ENCODE results near the gene SLC47A1. TPM values are rescaled to one million over a fixed set of nuclear protein-coding genes. Genes with fewer than 3 reads are reported as not detected.
A peak's percentile ranks its signal among the peaks of the same experiment; 100 is the strongest.

SLC47A1 gene
- total and polyA plus RNA-seq, 2 of the 13 experiments (the other 11 are each of a cell fraction or from before 2014, with no cell fraction given): 42.1 to 67.5 TPM

DNA sequence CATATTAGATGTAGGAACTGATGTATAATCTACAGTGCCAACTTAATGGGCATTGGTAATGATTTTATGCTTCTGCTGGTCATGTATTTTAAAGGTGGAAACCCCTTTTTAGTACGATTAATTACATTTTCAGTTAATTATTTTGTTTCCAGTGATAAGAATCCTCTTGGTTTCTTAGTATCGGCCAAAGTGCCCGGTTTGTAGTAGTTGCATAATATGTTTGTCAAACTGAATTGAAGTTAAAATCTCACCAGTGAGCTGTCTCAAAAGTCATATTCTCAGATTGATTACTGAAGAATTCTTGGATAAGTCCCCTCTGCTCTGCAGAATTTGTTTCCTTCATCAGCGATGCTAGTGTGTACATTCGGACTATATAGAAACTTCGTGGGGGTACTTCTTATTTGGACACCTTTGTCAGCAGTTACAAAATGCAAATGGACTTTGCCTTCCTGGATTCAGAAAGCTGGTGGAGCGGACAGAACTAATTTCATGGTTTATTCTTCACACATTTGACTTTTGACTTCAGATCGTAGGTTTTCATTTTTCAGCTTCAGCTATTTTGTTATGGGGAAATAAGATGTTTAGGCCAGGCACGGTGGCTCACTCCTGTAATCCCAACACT, 28.2 kb downstream of the SLC47A1 start:
- FAIRE-seq: no peak
- H3K79me2 ChIP-seq (ENCODE audit: insufficient read depth, low read length): no peaks in the 10 kb centered on the region
- peaks cover 25% of the 10 kb centered on the region for H3K4me1 ChIP-seq (ENCODE audit: insufficient read depth, low read length)
- ChIA-PET CTCF (ENCODE audit: low intra/inter-chr PET ratio, low total read pairs) (no interaction called here), POLR2A (interaction anchor here (0.8 to 0.9 kb wide), 2 partner anchors 27 to 87 kb away, joined by 3 read pairs; partner anchors contain the start of gene ALDH3A2)
- H3K27ac ChIP-seq (ENCODE audit: extremely low read length, insufficient read depth, low read length): no peak overlapping the region
- H3K4me2 ChIP-seq (ENCODE audit: low read depth, low read length): no peak overlapping the region
- no TSS peak for BruUV-seq (replicated peaks)
- ATAC-seq: no peak
- H3K9me3 ChIP-seq (ENCODE audit: low read length): no peaks in the 10 kb centered on the region
- H4K20me1 ChIP-seq (ENCODE audit: insufficient read depth, low read length): no peaks in the 10 kb centered on the region
- in situ Hi-C loops (cut with HindIII; ENCODE audit: extremely low pct_ligation_motif_present, low pct_unique_long_range_greater_than_20kb) (no loop called here), intact Hi-C loops (cut with micrococcal nuclease; ENCODE audit: unreplicated experiment) (no loop called here)
- peaks cover 0 to 7% of the 10 kb centered on the region in 2 experiments; a peak in 3 of 5 replicates for H3K36me3 ChIP-seq (replicated peaks in 1 of 2; ENCODE audit: control insufficient read depth in 1 of 2, insufficient read depth in 2 of 2, low read length in 2 of 2)
- TF ChIP-seq HNF4A (CRISPR knock-in tag; IDR thresholded peaks at IDR 0.05) (peak; percentile 53), NCOR1 (IDR thresholded peaks at IDR 0.05; ENCODE audit: borderline replicate concordance, low read length) (0 out of 2 replicates have a peak, but pooled peaks have one; percentile 31), ZSCAN30 (CRISPR knock-in tag; IDR thresholded peaks at IDR 0.05) (no peak), HNF4G (IDR thresholded peaks at IDR 0.05; ENCODE audit: borderline replicate concordance, low read depth, low read length) (peak; percentile 36; the same call in 1 of the 2 replicates), HNF4G (CRISPR knock-in tag; IDR thresholded peaks at IDR 0.05; ENCODE audit: borderline replicate concordance, low read depth) (no peak)
- 47% methylated on average over 9 of the region's 9 CpGs for WGBS (ENCODE audit: low lambda C conversion rate)
- no peak overlapping the region for H3K9ac ChIP-seq (ENCODE audit: insufficient read depth, low read depth, low read length)
- no peak overlapping the region for H3K4me3 ChIP-seq (replicated peaks in 1 of 3; ENCODE audit: insufficient read depth in 1 of 3, low read depth in 2 of 3, low read length in 3 of 3)
- H2AFZ ChIP-seq (ENCODE audit: low read length): no peak overlapping the region
- no peak for DNase-seq (ENCODE audit: low spot score)
- H3K27me3 ChIP-seq (ENCODE audit: control insufficient read depth in 1 of 2, insufficient read depth in 2 of 2, low read length in 2 of 2): no peaks in the 10 kb centered on the region

DNA sequence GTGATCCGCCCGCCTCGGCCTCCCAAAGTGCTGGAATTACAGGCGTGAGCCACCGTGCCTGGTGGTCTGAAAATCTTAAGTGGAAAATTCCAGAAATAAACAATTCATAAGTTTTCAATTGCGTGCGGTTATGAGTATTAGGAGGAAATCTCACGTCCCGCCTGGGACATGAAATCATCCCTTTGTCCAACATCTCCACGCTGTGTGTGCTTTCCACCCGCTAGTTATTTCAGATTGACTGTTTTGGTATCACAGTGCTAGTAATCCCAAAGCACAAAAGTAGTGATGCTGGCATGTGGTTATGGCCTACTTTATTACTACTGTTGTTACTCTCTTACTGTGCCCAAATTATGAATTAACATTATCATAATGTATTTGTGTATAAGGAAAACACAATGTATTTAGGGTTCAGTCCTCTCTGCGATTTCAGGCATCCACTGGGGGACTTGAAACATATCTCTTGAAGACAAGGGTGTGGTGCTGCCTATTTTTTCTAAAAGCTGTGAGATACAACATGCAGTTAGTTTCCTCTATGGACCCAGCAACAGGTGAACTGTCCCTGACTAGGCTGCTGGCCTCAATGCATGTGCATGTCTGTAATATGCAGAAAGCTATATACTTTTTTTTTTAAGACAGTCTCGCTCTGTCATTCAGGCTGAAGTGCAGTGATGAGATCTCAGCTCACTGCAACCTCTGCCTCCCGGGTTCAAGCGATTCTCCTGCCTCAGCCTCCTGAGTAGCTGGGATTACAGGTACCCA, 32.3 kb downstream of the SLC47A1 start:
- Histone ChIP-seq H3K9me3 (ENCODE audit: low read length) (no peaks in the 10 kb centered on the region), H3K4me1 (ENCODE audit: insufficient read depth, low read length) (peaks cover 17% of the 10 kb centered on the region), H4K20me1 (ENCODE audit: insufficient read depth, low read length) (no peaks in the 10 kb centered on the region), H2AFZ (ENCODE audit: low read length) (no peak overlapping the region), H3K36me3 (replicated peaks in 1 of 2; ENCODE audit: control insufficient read depth in 1 of 2, insufficient read depth in 2 of 2, low read length in 2 of 2) (peaks cover 5 to 15% of the 10 kb centered on the region in 2 experiments), H3K4me3 (replicated peaks in 1 of 3; ENCODE audit: insufficient read depth in 1 of 3, low read depth in 2 of 3, low read length in 3 of 3) (no peak overlapping the region), H3K4me2 (ENCODE audit: low read depth, low read length) (no peak overlapping the region), H3K27me3 (ENCODE audit: control insufficient read depth in 1 of 2, insufficient read depth in 2 of 2, low read length in 2 of 2) (no peaks in the 10 kb centered on the region), H3K79me2 (ENCODE audit: insufficient read depth, low read length) (no peaks in the 10 kb centered on the region), H3K9ac (ENCODE audit: insufficient read depth, low read depth, low read length) (no peak overlapping the region), H3K27ac (ENCODE audit: extremely low read length, insufficient read depth, low read length) (no peak overlapping the region)
- FAIRE-seq (no peak), DNase-seq (ENCODE audit: low spot score) (no peak), ATAC-seq (no peak)
- POLR2A ChIA-PET: interaction anchor here (0.7 kb wide), 1 partner anchor 31 kb away, joined by 4 read pairs; no protein-coding TSS in a partner anchor
- WGBS (ENCODE audit: low lambda C conversion rate): 96% methylated on average over 15 of the region's 15 CpGs
- TF ChIP-seq TSC22D2 (CRISPR knock-in tag; IDR thresholded peaks at IDR 0.05; ENCODE audit: borderline replicate concordance) (no peak), MTA1 (CRISPR knock-in tag; IDR thresholded peaks at IDR 0.05; ENCODE audit: borderline replicate concordance) (no peak), ZNF430 (CRISPR knock-in tag; IDR thresholded peaks at IDR 0.05) (no peak)
- TF ChIP-seq, protein P1, sequence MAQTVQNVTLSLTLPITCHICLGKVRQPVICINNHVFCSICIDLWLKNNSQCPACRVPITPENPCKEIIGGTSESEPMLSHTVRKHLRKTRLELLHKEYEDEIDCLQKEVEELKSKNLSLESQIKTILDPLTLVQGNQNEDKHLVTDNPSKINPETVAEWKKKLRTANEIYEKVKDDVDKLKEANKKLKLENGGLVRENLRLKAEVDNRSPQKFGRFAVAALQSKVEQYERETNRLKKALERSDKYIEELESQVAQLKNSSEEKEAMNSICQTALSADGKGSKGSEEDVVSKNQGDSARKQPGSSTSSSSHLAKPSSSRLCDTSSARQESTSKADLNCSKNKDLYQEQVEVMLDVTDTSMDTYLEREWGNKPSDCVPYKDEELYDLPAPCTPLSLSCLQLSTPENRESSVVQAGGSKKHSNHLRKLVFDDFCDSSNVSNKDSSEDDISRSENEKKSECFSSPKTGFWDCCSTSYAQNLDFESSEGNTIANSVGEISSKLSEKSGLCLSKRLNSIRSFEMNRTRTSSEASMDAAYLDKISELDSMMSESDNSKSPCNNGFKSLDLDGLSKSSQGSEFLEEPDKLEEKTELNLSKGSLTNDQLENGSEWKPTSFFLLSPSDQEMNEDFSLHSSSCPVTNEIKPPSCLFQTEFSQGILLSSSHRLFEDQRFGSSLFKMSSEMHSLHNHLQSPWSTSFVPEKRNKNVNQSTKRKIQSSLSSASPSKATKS (CRISPR knock-in tag; IDR thresholded peaks at IDR 0.05): no peak
- in situ Hi-C loops (cut with HindIII; ENCODE audit: extremely low pct_ligation_motif_present, low pct_unique_long_range_greater_than_20kb): no loop called here
- intact Hi-C loops (cut with micrococcal nuclease; ENCODE audit: unreplicated experiment): no loop called here
- CTCF ChIA-PET (ENCODE audit: low intra/inter-chr PET ratio, low total read pairs): no interaction called here
- no TSS peak for BruUV-seq (replicated peaks)
